Mammary microvascular endothelial cell (primary cell): ENCODE data around the gene PREB. TPM values are rescaled to one million over a fixed set of nuclear protein-coding genes. Genes with fewer than 3 reads are reported as not detected.

ENCODE experiments used
- total RNA-seq: library from RNA; depleted of rRNA; stranded (reverse); fragments of >200 nt; gene quantifications from 2 replicates; pipeline ENCODE4 v1.2.3, GENCODE V29; 2015

PREB gene, protein sequence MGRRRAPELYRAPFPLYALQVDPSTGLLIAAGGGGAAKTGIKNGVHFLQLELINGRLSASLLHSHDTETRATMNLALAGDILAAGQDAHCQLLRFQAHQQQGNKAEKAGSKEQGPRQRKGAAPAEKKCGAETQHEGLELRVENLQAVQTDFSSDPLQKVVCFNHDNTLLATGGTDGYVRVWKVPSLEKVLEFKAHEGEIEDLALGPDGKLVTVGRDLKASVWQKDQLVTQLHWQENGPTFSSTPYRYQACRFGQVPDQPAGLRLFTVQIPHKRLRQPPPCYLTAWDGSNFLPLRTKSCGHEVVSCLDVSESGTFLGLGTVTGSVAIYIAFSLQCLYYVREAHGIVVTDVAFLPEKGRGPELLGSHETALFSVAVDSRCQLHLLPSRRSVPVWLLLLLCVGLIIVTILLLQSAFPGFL
- 46.3 and 47.0 TPM in 2 replicates for total RNA-seq

DNA sequence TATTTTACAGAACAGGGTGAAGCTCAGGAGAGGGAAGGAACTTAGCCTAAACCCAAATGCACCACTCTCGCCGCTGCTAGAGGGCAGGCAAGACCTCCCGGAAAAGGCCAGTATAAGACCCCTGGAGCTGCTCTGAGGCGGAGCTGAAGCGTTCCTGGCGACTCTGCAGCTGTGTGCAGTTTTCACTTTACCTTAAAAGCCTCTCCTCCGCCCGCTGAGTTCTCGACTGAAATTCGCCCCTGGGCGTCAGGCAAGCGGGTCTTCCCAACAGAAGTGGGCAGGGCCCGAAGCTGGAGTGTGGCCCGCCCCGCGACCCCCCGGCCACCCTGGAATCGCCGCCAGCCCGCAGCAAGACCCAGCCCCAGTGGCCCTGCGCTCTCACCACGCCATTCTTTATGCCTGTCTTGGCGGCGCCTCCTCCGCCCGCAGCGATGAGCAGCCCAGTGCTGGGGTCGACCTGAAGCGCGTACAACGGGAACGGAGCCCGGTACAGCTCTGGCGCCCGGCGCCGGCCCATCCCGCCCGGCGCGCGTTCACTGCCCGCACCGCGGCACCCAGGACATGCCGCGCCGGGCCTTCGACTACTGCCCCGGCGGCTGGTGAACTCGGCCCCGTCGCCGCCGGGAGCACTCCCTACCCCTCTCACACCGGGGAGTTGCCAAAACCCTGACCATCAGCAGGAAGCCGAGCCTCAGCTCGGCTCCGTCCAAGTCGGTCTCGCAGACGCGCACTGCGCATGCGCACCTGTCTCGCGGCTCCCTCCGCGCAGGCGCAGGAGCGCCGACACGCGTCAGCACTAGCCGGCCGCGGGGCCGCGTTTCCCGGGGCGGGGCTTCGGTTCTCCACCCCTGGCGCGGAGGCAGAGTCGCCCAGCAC is at the start of gene PREB:
Gene PREB (minus strand): TSS at position 732 of the 876 bp plus-strand sequence. CDS start 215 bp downstream, at position 517.

DNA sequence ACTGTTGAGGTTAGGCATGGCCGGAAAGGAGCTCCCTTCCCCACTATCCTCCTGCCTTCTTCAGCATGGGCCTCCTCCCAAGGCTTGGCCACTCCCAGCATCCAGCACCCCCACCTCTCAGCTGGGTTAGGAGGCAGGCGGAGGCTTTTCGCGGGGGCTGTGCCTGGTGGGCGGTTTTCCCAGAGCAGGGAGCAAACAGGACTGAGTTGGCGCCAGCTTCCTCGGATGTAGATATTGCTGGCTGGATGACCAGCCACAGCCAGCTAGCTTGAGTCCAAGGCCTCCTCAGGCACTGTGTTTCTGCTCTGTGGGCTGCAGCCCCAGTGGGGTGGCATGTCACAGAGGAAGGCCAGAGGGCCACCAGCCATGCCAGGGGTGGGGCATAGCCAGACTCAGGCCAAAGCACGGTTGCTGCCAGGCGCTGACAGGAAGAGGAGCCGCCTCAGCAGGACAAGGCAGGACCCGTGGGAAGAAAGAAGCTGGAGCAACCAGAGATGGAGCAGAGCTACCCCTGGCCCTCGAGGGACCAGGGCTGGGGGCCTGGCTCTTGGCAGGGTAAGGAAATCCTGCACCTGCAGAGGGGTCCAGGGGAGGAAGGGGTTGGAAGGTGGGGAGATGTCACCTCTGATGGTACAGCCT is 14.5 kb upstream of the PREB start, which contains the start of gene TCF23:
Gene TCF23 (plus strand): TSS at position 204 of the 639 bp plus-strand sequence. CDS start 130 bp downstream, at position 334.

DNA sequence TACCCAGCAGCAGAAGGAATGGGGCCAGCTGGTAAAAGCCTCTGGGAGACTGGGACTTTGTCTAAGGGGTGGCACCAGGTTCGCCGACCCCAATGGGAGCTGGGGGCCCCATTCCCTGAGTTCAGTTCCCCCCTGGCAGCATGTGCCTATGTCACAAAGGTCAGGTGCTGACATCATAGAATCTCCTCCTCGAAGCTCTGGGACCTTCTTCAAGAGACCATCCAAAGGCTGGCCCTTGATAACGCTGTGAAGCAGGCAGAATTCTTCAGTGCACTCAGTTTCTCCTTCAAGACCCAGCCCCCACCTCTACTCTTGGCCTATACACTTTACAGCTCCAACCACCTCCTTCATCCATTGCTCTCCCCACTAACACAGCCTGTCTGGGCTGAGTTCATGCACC is 4.9 kb upstream of the PREB start, which contains the start of gene PRR30:
Gene PRR30 (minus strand): TSS at position 101 of the 400 bp plus-strand sequence. CDS start 1,081 bp downstream, outside the sequence.

DNA sequence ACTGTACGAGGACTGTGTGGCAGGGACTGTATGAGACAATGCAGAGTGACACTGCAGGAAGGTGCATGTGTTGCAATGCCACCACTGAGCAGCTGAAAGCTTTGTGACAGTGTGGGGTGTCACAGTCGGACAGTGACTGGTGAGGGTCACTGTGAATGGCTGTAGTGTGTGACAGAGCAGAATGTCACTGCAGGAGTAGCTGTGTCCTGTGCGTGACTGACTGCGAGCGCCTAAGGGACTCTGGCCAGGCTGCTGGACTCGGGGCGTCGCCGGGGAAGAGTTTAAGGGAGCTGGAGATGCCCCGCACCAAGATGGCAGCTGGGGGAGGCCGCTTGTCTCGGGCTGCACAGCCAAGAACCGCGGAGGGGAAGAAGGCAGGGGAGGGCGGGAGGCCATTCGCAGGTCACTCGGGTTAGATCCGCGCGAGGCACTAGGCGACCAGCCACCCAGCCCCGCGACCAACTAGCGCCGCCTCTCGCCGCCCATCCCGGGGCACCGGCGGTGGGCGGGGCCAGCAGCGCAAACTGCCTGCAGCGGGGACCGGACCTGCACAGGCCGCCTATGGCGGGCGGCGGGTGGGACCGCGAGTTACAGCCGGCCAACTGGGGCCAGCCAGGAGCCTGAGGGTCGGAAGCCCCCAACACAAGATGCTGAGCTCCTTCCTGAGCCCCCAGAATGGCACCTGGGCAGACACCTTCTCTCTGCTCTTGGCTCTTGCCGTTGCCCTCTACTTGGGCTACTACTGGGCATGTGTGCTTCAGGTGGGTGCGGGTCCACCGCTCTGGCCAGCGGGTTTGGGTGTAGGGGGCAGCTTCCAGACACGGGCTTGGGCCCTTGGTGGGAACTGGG is 10.9 kb downstream of the PREB start, which contains the start of gene ABHD1:
Gene ABHD1 (plus strand): TSS at position 514 of the 849 bp plus-strand sequence. CDS start 134 bp downstream, at position 648.

DNA sequence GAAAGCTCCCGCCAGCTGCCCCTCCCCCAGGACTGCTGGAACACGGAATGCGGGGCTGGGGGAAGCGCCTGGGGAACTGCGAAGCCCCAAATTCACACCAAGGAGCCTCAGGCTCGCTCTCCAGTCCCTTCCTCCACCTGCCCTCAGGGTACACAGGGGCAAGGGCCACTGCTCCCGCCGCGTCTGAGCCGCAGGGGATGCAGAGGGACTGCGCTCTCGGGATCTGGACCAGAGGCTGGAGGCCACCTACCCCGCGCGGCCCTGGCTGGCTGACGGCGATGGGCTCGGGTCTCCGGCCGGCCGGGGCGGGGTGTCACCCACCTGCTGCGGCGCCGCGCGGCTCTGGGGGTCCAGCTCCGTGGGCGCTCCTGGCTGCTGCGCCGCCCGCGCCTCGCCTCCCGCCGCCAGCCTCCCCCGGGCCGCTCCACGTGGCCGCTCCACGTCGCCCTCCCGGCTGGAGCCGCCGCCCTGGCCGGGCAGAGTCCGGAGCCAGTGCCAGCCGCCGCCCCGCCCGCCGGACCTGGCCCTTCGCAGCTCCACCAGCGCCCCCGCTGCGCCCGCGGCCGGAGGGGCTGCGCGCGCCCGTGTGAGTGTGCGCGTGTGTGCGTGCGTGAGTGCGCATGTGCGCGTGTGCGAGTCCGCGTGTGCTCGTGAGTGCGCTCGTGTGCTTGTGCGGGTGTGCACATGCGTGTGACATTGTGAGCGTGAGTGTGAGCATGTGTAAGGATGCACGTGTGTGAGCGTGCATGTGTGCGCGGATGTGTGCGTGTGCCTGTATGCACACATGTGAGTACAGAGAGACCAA is 15.7 kb downstream of the PREB start, which contains the start of gene CGREF1:
Gene CGREF1 (minus strand): TSS at position 604 of the 805 bp plus-strand sequence. CDS start 14,762 bp downstream, outside the sequence.

DNA sequence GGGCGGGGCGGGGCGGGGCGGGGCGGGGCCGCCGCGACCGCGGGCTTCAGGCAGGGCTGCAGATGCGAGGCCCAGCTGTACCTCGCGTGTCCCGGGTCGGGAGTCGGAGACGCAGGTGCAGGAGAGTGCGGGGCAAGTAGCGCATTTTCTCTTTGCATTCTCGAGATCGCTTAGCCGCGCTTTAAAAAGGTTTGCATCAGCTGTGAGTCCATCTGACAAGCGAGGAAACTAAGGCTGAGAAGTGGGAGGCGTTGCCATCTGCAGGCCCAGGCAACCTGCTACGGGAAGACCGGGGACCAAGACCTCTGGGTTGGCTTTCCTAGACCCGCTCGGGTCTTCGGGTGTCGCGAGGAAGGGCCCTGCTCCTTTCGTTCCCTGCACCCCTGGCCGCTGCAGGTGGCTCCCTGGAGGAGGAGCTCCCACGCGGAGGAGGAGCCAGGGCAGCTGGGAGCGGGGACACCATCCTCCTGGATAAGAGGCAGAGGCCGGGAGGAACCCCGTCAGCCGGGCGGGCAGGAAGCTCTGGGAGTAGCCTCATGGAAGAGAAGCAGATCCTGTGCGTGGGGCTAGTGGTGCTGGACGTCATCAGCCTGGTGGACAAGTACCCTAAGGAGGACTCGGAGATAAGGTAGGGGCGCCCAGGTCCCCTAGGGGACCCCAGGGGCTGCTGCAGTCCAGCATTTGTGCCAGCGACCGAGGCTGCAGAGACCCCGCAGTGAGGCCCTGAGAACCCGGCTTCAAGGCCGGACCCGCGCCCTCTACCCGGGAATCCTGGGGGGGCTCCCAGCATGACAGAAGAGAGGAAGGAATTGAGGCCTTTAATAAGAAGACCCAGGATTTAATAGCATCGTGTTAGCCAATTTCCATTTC is 47.5 kb downstream of the PREB start, which contains the start of gene KHK:
Gene KHK (plus strand): TSS at position 49 of the 870 bp plus-strand sequence. CDS start 488 bp downstream, at position 537.

Other genes starting within 250 kb of the PREB start
- 1.2 and 1.4 TPM in 2 replicates for gene MAPRE3, start 164.0 kb downstream of the PREB start, total RNA-seq
- gene TMEM214, start 101.7 kb downstream of the PREB start, total RNA-seq = 20.1 and 26.9 TPM in 2 replicates
- gene AGBL5, start 83.0 kb downstream of the PREB start, total RNA-seq = 16.4 and 17.5 TPM in 2 replicates
- 387 and 401 TPM in 2 replicates for gene OST4, start 63.0 kb downstream of the PREB start, total RNA-seq
- 7.2 and 11.9 TPM in 2 replicates for gene EMILIN1, start 56.0 kb downstream of the PREB start, total RNA-seq
- 2.0 TPM in 2 replicates for gene KHK, start 47.9 kb downstream of the PREB start, total RNA-seq
- 1.5 and 3.5 TPM in 2 replicates for gene CGREF1, start 15.5 kb downstream of the PREB start, total RNA-seq
- gene ABHD1, start 10.8 kb downstream of the PREB start, total RNA-seq = not detected in 2 replicates
- gene PRR30, start 4.8 kb upstream of the PREB start, total RNA-seq = not detected in 2 replicates
- not detected in 2 replicates for gene TCF23, start 14.4 kb upstream of the PREB start, total RNA-seq
- 131 and 156 TPM in 2 replicates for gene ATRAID, start 77.4 kb upstream of the PREB start, total RNA-seq
- 34.3 and 65.7 TPM in 2 replicates for gene SLC5A6, start 77.6 kb upstream of the PREB start, total RNA-seq
- 47.2 and 60.4 TPM in 2 replicates for gene CAD, start 82.7 kb upstream of the PREB start, total RNA-seq
- 2.7 and 3.4 TPM in 2 replicates for gene SLC30A3, start 128.4 kb upstream of the PREB start, total RNA-seq
- gene DNAJC5G, start 140.8 kb upstream of the PREB start, total RNA-seq = not detected in 2 replicates
- 0.49 TPM in 1 of 2 replicates, not detected in the other for gene TRIM54, start 147.8 kb upstream of the PREB start, total RNA-seq
- not detected in 2 replicates for gene UCN, start 173.8 kb upstream of the PREB start, total RNA-seq
- 109 and 120 TPM in 2 replicates for gene MPV17, start 188.5 kb upstream of the PREB start, total RNA-seq
- 37.4 and 41.5 TPM in 2 replicates for gene GTF3C2, start 222.1 kb upstream of the PREB start, total RNA-seq
- 37.8 and 41.3 TPM in 2 replicates for gene EIF2B4, start 235.7 kb upstream of the PREB start, total RNA-seq
- 128 and 138 TPM in 2 replicates for gene SNX17, start 236.0 kb upstream of the PREB start, total RNA-seq
- gene ZNF513, start 246.1 kb upstream of the PREB start, total RNA-seq = 6.8 and 8.6 TPM in 2 replicates